Pons (tissue), 1 donor: ENCODE data around the gene LRRC19.

Source experiments
- DNase-seq: peaks from one replicate; pipeline ENCODE4 v3.0.0-alpha.2; 2016; ENCODE audit warnings: low spot score

The LRRC19 gene

GRCh38 chr9:26955921-26956859, 49.3 kb downstream of the LRRC19 start, which contains the start of gene IFT74:
IFT74 (plus strand) TSS chr9:26956412; CDS start chr9:26961968, 5,556 bp downstream.
- peak; percentile 99 for DNase-seq

DNA sequence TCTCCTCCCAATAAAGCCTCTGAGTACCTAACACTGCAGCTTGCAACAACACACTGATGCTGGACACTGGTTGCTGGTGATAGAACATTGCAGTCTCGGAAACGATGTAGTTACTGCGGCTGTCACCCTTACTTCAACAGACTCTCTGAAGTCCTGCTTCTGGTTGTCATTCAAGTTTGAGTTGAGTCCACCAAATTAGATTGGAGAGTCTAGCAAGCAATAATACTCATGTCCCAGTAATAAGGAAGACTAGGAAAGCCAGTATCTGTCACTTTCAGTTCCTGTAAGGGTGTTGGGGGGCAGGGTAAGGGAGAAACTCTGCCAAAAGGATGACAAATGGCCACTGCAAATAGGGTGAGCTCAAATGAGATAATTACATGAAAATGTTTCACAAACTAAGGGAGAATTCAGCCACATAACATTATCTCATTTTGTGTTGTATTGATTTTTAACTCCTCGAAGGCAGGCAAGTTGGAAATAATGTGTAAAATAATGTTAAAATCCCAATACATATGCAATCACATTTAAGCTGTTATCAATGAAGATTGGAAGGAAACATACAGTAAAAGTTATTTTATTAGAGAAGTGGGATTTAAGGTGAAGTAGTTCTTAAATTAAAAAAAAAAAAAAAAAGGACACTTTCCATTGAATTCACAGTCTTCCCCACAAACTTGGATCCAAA, 50.1 kb downstream of the LRRC19 start:
- peak; percentile 80 for DNase-seq

DNA sequence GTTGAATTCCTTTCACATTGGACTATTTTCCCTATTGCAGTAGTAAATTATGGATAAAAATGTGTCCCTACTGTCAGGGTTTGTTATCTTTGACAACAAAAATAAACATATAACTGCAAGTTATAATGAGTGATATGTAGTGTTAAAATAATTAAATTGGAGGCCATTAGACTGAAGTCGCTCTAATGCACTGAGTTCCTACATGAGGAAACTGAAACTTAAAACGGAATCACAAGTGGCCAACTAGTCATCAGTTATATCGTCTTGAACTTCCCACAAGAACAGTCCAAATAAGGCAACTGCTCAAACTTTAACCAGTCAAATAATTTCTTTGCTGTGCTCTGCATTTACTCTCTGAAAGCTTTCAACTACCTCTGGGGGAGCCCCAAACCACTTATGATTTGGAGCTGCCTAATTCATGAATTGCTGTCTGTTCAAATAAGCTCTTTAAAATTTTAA, 51.4 kb downstream of the LRRC19 start:
- peak; percentile 52 for DNase-seq

DNA sequence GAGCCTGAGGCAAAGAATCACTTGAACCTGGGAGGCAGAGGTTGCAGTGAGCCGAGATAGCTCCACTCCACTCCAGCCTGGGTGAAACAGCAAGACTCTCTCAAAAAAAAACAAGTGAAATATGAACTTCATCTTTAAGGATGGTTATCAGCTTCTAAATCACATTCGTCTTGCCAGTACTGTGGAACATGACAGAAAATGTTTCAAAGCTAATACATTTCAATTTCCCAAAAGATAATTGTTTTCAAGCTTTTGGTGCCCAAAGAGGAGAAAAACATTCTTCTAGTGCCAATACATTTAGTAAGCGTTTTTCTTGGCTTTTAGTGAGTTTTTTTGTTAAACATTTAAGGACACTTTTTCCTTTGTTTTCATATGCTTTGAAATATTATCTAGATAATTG, 53.7 kb downstream of the LRRC19 start:
- no peak for DNase-seq

- no peak for DNase-seq
Observed at GRCh38 chr9:26950521-26950920, 55.0 kb downstream of the LRRC19 start.

- no peak for DNase-seq
Observed at GRCh38 chr9:26949637-26950069, 55.8 kb downstream of the LRRC19 start.

- no peak for DNase-seq
Observed at GRCh38 chr9:26947736-26948135, 57.7 kb downstream of the LRRC19 start.

DNA sequence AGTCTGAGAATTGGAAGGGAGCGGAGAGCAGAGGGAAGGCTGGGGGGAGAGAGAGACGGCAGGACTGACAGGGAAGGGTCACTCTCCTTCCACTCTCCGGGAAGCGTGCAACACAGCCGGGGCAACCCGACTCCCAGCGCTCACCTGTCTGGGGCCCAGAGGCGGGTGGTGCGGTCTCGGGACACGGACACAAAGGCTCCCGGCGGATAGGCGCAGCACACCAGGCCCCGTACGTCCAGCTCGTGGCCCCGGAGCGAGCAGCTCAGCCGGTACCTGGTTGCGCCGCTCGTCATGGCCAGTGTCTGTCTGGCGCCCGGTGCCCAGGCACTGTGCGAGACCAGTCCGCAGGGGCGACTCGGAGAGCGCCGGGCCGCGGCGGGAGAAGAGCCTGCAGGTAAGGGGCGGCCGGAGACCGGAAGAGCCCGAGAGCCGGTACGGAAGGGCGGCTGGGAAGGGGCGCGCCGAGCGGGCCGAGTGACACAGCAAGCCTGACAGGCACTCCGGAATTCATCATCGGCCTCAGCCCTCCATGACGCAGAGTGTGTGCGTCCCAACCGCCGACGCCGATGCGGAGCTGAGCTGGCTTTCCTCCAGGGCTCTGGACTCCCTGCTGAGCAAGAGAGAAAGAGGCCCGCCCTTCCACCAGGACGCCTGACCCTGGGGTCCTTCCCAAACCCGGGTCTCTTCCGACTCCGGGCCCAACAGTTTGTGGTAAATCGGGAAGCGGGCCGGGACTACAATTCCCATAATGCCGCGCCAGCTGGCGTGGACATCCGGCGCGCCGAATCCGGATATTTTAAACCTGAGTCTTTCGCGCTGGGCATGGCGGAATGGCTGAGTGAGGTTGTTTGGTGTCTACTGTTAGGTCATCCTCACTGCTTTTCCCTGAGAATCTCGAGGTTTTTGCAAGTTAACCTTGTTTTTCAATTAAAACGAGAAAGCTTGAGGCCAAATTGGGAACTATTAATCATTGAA, 58.4 kb downstream of the LRRC19 start, which contains the start of gene PLAA:
TSS of gene PLAA (minus strand) at position 490 of the 975 bp plus-strand sequence. CDS start at position 293, 197 bp downstream.
- peak; percentile 86 for DNase-seq

DNA sequence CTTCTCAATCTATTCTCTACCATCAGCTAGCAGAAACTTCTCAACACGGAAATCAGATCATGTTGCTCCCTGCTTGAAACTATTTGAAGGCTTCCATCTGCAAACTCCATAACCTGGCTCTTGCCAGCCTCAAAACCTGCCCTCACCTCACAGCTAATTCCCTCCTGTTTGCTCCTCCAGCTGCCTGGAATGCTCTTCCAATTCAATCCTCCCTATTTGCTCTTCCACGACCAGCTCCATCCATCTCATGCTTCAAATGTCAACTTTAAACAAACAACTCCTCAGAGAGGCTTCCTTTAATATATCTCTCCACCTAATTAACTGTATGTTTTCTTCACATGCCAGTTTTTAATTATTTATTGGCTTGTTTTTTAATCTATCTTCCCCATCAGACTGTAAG, 59.9 kb downstream of the LRRC19 start:
- no peak for DNase-seq
